GM18519 (cell line): Measurements from ENCODE around the gene S100A9.
"Not testable (repeated sequence)": the region's sequence is repeated elsewhere in the genome, so short reads cannot be mapped to it uniquely, and the experiment has no call there.

Source experiments
- ATAC-seq: cut with Tn5 transposase; IDR thresholded peaks from one replicate; pipeline ENCODE4 v1.9.1; 2021; ENCODE audit warnings: mild to moderate bottlenecking, moderate library complexity; ENCODE audit not compliant: unreplicated experiment, low FRiP score

Gene S100A9

DNA sequence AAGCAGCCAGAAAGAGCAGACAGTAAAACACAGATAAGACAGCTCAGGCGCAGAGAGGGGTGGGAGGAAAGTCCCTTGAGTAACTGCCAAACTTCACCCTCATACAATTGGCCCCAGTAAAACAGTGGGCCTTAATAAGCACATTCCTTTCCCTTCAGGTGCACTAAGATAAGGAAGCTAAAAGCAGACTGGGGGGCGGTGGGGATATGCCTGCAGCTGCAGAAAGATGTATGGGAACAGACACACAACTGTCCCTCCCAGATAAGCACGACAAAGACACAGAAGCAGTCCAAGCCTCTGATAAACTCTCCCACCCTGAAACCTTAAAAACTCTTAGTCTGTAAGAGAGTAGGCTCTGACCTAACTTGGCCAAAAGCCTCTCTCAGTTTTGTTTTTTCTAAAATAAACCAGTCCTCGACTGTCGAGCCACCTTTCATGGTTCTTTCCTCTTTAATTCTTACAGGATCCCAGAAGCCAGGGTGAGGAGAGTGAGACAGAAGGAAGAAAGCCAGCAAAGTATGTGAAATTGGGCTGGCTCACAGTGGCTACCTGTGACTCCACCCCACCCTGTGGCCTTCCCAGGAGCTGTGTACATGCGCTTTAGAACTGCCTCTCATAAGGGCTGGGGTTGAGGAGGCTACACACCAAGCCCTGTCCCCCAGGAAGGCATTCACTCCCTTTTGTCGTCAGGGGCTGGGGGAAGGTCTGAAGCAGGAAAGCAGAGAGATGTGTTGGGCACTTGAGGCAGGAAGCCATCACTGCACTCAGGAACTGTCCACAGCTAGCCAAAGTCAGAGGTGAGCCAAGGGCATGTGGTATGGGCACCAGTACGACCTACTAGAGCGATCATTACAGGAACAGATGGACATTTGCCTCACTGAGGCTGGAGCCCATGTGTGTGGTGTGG lies 13.6 kb upstream of the S100A9 start:
- ATAC-seq: no peak

DNA sequence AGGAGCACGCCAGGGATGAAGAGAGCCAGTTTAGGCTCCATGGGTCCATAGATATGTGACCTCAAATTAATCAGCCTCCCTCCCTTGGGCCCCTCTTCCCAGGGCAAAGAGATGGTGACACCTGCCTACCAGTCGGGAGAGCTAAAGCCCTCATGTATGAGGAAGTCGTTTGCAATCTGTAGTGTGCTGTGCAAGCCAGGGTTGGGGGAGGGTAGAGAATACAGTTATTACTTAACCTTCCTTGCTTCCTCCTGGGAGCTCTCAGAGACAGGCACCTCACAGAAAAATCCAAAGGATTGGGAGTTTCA lies 13.0 kb upstream of the S100A9 start:
- no peak for ATAC-seq

DNA sequence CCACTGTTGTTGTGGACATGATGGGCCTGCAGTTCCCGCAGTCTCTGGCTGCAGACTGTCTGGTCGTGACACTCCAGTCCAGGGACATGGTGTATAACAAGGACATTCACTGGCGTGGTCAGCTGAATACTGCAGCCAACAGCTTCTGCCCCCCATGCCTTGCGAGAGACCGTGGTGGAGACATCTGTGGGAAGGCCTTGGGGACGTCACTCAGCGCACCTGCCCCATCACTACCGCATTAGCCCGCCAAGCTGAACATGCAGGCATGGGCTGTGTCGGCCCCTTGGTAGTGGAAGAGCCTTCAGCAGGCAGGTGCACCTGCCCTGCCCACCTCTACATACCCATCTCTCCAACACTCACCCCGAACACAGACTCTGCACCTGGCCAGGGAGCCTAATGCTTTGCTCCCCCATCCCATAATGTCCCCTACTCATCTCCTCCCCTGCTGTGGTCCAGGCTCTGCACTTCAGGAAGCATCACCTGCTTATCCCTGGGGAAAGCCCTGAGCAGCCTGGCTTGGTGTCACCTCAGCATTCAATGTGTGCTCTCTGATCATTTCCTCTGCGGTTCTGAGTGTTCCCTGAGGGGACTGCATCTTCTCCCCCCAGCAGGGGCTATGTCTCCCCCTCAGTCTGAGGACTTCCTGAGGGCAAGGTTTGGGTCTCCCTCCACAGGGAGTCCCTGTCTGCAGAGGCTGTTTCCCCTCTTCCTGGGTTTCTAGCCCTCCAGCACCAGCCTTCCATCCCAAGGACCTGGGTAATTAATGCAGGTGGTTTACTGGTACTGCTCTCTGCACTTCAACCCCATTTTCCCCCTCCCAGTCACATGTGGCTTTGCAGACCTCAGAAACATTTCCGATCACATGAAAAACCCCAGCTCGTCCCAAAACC lies 12.2 kb upstream of the S100A9 start:
- ATAC-seq: no peak

DNA sequence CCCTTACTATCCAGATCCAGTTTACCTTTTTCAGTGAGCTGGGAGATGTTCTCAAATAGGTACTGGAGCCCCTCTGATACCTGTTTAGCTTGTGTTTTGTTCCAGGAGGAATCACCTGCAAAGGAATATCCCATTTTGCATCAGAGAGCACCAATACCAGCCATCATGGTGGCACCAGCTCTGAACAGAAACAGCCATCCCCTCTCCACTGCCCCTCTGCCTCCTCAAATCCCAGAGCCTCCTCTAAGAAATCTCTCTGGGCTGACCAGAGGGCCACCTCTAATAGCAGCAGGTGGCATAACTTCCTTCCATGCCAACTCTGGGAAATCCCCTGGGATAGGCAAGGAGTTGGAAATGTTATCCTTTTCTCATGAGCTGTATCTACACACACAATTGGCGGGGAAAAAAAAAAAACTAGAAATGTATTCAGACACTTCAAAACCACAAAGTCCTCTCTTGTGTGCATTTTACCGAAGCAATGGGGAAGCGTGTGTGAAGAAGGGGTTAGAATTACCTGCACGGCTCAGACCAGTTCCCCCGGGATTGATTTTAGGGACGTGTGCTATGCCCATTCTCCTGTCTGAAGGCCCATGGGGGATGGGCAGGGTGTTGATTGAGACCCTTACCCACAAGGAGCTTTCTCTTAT lies 11.5 kb upstream of the S100A9 start:
- ATAC-seq: no peak

DNA sequence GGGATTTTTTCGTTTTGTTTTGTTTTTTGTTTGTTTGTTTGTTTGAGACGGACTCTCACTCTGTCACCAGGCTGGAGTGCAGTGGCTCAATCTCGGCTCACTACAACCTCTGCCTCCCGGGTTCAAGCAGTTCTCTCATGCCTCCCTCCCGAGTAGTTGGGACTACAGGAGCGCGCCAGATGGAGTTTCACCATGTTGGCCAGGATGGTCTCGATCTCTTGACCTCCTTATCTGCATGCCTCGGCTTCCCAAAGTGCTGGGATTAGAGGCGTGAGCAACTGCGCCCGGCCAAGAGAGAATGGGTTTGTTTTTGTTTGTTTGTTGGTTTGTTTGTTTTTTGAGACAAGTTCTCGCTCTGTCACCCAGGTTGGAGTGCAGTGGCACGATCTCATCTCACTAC lies 10.6 kb upstream of the S100A9 start:
- ATAC-seq: not testable (repeated sequence)

DNA sequence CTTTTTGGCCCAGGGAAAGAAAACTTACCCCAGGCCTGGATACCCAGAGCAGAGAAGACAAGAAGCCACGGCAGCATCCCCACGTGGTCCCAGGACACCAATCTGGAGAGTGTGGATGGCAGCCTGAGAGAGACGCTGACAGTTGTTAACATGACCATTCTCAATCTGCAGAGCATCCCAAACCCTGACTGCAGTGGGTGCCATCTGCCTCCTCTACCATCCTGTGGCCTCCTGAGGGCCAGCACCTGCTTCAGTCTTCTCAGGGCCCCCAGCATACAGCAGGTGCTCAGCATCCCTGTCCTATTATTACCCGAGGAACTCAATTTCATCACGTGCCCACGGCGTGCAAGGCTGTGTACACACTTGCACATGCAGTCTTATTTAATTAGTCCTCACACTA lies 9.8 kb upstream of the S100A9 start:
- ATAC-seq: no peak

DNA sequence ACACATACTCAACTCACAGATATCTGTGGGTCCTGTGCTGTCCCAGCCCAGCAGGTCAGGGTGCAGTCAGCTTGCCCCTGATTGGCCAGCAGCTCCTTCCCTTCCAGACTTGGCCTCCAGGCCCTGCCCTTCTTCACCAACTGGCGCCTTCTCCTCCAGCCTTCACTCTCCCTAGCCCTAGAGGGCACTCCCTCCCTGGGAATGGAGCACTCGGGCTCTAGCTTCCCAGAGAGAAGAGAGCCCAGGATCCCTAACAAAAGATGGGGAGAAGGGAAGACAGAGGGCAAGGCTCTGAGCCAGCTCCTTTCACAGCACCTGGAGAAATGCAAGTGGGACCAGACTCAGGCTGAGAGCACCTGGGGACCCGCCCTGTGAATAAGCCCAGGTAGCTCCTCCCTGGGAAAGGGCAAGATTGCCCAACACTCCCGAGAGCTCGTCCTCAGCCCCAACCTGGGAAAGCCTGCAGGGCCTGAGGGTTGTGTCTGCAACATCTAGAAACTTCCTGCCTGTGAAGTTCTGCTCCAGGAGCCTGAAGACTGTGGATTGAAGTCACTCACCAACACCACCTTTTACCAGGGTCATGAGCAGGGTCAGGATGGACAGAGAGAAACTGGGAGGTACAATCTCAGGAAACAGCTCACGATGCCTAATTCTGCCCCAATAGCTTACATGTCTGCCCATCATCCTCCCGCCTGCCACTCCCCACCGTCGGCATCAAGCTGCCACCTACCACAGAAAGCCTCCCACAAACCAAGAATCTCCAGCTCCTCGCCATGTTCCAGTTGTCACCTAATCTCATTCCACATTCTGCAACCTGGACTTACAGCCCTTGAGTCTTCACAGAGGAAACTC lies 8.9 kb upstream of the S100A9 start, which contains the start of gene PGLYRP4:
TSS of gene PGLYRP4 (minus strand) at position 331 of the 852 bp plus-strand sequence. CDS start 909 bp downstream, outside the sequence.
- ATAC-seq: no peak

DNA sequence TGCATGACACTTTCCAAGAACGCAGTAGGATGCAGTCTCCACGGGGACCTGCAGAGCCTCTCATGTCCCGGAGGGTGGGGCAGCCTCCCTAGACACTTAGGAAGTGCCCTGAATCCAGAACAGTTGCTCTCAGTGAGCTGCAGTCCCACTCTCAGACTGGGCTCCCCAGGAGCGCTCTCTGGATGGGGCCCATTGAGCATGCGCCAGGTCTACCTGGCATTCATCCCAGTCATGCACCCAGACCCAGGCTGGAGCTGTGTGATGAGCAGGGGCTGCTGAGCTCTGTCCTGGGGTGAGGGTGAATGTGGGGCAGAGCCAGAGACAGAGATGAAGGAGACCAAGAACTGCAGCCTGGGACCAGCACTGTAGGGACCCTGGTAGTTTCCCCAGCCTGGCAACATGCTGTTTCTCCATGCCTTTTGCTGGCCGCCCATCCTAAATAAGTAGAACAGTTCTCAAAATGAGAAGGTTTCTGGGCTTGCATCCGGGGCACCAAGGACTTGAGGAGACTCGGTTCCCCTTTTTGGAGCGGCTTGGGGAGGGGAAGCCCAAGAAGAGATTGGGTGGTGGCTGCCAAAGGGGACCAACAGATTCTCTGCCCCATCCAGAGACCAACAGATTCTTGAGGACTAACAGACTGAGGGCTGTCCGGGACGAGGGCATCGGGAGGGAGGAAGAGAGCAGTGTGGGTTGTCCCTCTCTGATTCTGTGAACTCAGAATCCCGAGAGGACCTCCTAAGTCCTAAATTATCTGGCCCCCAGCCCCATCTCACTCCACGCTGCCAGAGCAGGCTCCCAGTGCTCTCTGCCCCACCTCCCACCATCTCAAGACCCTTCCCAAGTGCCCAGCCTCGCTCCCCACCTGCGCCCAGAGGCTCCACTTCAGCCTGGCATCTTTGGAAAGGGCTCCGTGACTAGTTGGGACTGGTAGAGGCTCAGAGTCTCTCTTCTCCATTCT lies 8.0 kb upstream of the S100A9 start:
- ATAC-seq: no peak

DNA sequence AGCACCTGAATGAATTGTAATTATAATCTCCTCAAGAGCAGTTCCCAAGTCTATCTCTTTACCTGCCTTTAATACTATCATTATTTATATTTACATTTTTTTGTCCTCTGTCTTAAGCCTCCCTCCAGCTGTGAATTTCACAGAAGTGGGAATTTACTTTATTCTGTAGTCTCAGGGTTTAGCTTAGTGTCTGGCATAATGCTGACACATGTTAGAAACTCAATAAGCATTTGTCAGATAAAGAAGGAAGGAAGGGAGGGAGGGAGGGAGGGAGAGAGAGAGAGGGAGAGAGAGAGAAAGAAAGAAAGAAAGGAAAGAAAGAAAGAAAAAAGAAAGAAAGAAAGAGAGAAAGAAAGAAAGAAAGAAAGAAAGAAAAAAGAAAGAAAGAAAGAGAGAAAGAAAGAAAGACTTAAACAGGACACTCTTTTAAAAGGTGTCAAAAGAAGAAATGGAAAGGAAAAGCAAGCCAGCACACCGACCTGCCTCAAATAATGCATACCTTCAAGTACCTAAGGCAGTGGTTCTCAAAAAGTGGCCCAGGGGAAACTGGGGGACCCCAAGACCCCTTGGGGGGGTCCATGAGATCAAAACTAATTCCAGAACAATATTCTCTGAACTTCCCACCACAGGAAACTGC lies 7.2 kb upstream of the S100A9 start:
- no peak for ATAC-seq

DNA sequence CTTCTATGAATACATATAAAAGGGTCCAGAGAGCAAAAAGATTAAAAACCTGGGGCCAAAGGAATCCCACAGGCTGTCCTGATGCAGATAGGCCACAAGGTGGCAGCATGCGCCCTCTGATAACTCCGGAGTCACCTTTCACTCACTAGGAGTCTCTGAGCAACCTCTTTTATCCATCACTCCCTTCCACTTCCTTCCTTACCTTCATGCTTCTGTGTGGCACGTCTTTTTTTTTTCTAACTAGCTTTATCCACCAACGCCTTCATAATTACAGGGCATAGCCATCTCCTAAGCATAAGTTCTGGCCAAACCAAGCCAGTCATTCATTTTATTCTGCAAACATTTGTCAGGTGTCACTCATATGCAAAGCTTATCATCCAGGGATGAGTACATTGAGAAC lies 5.1 kb upstream of the S100A9 start:
- no peak for ATAC-seq

DNA sequence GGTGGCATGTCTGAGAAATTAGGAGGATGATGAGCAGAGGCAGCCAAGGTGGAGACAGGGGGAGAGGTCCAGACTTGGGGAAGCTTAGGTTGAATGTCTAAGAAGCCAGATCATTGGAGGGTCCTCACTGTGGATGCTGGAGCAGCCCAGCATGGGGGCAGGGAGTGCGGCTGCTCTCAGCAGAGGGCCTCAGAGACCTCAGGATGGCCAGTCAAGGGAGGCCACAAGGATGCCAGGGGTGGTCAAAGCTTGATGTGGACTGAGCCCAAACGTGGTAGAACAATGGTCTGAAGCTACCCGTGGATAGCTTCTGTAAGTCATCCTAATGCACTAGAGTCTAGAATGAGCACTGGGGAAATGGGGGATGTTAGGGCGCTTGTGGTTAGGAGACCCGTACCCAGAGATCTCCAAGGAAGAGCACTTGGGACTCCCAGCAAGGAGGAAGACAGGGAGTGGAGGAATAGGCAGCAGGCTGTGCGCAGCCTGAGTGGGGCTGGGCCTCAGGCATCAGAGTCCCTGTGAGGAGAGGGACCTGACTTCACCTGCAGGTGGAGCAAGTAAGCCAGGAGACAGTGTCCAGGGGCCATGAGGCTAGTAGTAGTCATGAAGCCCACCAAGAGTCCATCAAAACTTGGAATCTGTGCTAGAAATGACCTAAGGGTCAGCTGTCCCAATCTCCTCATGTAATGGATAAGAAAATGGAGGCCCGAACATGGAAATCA lies 4.3 kb upstream of the S100A9 start:
- no peak for ATAC-seq

DNA sequence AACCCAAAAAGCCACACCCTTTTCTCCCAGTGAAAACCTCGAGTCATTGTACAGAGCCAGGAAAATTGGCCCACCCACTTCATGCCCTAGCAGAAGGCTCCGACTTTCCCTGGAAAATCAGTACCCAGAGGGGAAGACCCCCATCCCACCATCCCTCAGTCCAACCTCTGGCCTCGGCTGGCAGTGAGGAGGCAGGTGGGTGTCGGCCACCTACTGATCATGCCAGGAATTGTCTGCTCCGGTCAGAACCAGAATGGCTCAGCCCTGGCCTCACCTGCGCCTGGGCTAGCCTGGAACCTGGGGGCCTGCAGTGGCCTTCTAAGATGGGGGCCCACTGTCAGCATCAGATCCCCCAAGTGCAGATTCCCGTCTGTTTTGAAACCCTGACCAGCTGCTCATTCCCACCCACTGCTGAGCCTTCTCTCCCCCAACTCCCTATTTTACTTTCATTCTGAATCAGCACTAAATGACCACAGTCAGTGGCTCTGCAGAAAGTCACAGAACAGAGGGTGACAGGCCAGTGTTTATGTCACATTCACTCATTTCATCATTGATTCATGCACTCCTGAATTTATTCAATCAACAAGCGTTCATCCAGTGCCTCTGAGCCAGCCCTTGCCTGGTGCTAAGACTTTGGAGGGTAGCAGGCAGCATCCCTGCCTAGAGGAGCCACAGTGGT lies 3.0 kb upstream of the S100A9 start:
- ATAC-seq: no peak

DNA sequence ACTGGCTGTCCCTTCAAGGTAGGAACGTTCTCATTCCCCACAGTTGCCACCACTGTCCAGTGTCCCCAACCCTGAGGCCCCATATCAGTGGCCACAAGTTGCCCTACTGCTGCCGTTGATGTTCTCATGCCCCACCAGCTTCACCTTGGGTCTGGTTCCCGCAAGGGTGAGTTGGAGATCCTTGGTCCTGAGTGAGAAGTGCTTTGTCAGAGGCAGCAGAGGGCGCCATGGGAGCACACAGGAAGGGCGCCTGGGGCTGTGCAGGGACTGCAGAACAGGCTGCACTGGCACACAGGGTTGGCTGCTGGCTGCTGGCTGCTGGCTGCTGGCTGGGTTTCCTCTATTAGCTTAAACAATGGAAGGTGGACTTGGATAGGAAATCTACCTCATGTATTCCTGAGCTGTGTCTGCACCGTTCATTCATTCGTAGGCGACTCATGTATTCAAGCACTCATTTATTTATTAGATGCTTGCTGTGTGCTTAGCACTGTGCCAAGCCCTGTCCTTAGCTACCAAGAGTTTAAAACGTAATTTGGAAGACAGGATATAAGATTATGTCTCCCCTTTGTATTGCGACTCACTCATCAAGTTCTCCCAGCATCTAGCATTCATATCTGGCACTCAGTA lies 2.1 kb upstream of the S100A9 start:
- no peak for ATAC-seq

DNA sequence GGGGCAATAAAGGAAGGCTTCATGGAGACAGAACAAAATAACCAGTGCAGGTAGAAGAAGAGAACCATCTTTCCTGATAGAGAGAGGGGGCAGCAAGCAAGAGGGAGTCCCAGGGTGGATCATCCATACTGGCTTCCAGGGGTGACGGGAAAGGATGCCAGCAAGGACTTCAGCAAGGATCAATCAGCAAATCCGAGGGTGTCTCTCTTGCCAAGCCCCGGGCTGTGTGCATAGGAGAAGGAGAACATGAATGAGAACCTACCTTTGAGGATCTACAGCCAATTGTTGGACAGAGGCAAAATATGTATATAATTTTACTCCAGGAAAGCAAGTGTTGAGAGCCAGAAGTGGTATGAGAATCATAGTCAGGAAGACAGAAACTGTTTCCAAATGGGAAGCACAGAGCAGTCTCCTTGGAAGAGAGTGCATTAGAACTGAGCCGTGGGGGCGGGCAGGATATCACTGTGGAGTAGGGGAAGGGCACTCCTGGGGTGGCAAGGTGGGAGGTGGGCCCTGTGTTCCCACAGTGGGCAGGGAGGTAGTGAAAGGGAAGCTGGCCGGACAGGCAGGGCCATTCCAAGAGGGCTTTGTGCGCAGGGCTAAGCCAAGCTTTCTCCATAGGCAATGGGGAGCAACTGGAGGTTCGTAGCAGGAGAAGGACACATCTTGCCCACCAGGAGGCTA lies 1.1 kb upstream of the S100A9 start:
- ATAC-seq: no peak

DNA sequence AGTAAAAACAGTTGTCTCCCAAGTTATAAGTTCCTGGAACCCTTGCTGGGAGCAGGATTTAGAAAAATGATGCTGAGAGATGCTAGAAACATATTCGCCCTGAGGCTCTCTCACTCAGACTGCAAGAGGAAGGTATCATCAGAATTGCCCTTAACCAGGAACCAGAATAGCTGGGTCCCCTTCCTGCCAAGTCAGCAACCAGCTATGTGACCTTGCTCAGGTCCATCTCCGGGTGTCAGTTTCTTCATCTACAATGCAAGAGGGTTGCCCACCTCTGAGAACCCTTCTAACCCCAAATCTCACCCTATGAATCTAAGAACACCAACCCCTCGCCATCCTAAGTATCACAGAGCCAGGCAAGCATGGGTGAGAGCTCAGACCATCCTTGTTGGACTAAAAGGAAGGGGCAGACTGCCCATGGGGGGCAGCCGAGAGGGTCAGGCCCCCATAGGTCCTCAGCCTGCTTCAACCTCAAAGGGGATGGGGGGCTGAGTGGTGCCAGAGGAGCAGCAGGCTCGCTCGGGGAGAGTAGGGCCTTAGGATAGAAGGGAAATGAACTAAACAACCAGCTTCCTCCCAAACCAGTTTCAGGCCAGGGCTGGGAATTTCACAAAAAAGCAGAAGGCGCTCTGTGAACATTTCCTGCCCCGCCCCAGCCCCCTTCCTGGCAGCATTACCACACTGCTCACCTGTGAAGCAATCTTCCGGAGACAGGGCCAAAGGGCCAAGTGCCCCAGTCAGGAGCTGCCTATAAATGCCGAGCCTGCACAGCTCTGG lies 390 bp upstream of the S100A9 start:
- no peak for ATAC-seq

DNA sequence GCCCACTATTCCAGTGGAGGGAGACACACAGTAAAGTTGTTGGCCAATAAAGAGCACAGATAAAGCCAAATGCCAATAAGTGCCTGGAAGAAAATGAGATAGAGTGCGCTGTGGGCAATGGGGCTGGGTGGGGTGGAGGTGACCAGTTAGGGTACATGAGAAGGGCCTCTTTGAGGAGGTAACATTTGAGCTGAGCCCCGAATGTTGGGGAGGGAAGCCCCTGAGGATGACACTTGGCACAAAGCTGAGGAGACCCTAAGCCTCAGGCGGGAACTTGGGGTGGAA lies 979 bp downstream of the S100A9 start:
- no peak for ATAC-seq
